GM19324 (cell line): ENCODE results near the gene TTC22.
"Not testable (repeated sequence)": the region's sequence is repeated elsewhere in the genome, so short reads cannot be mapped to it uniquely, and the experiment has no call there.

Source experiments
- ATAC-seq: cut with Tn5 transposase; IDR thresholded peaks from one replicate; pipeline ENCODE4 v1.9.1; 2021; ENCODE audit warnings: mild to moderate bottlenecking, moderate library complexity; ENCODE audit not compliant: unreplicated experiment, low FRiP score

The TTC22 gene

DNA sequence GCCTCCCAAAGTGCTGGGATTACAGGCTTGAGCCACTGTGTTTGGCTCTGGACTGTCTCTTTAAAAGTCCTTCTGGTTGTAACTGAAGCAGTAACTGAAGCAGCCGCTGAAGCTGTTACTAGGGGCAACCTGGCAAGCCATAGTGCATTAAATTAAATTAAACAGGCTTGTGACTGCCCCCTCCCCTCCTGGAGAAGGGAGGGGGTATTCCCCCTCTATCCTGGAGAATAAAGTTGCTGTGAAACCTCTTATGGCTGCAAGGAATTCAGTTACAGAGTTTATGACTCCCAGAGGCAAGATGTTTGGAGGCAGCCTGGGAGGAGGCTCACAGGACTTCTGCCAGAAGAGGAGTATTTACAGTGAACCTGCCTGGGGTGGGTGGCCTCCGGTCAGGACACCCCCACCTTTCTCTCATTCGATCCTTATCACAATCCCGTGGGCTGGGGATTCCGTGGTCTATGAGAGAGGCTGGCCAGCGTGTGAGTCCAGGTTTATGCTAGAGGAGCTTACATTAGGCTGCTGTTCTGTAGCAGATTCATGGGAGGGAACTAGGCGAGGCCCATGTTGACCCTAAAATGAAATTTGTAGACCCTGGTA is 8.3 kb downstream of the TTC22 start:
- no peak for ATAC-seq

DNA sequence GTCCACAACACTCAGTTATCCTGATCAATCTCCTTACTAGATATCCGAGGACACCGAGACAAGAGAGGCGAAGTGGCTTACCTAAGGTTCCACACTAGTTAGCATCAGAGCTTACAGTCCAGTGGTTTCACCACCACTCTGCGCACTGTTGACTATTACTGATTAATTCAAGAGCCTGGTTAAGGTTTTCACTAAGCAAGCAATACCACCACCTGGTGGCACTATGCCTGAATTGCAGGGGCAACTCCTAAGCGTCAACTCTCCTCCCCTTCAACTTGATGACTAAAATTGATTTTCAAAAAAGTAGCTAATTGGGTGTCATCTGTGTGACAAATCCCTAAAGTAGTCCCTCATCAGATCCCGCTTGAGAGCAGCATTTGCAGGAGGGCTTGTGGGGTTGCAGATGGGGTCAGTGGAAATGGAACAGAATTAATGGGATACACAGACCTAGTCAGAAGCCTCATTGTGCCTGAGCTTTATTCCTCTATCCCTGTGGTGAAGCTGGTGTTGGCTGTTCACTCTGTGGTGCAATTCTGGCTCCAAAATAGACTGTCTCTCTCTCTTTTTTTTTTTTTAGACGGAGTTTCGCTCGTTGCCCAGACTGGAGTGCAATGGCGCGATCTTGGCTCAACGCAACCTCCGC is 9.1 kb downstream of the TTC22 start:
- ATAC-seq, result no peak

DNA sequence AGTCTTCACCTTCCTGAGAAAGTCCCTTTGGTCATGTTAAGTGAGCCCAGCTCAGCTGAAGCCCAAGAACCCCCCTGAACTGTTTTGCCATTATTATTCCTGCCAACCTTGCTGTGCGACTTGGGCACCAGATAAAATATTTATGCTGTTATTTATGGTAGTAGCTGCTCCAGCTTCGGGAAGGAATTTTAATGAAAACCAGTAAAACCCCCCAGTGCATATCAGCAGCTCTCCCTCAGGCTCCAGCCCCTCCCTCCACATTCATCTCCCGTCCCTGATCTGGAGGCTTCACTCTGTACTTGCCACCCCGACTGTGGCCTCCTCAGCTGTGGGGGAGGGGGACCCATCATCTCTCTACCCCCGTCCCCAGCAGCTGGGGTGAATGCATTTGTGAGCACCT is 12.7 kb downstream of the TTC22 start:
- no peak for ATAC-seq

DNA sequence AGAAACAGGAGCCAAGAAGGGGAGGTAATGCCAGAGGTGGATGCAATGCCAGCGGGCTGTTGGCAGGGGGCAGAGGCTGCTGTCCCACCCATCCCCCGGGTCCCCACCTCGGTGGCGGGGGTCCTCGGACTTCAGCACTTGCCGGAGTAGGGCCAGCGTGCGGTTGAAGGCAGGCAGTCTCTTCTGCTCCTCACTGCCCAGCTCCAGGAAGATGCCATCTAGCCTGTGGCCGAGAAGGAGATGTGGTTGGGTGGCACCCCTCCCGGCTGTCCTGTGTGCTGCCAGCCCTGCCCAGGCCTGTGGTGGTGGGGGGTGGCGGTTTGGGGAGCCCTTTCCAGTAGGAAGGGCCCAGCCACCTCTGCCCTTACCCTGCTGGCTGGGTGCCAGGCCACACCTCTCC is 13.5 kb downstream of the TTC22 start:
- ATAC-seq, result no peak

DNA sequence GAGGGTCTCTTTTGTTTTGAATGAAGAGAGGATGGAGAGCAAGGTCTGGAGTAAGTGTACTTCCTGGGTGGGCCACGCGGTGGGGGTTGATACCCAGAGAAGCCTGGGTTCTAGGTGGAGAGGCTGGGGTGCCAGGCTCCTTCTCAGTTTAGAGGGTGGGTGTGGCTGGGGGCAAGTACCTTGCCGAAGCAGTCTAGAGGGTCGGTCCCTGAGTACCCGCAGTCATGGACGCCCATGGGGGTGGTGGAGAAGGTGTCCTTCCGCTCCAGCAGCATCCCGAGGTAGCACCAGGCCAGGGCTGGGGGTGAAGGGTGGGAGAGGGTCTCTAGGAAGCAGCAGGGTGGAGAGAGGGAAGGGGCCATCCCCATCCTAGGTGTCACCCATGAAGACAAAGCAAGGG is 14.3 kb downstream of the TTC22 start:
- ATAC-seq, result no peak

DNA sequence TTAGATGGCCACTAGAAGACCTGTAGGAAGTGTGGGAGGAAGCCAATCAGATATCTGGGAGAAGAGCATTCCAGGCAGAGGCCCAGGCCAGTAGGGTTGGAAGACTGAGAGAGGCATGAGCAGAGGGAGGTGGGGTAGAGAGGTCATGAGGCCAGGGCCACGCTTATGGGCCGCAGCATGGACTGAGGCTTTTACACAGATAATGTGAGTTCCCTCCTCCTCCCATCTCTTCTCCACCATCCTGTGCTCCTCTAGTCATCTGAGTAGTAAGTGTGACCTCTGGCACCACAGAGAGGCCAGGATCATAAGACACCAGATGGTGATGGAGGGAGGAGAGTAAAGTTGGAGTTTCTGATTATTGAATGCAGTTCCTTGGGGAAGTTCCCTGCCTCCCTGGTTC is 17.1 kb downstream of the TTC22 start:
- ATAC-seq, result no peak

DNA sequence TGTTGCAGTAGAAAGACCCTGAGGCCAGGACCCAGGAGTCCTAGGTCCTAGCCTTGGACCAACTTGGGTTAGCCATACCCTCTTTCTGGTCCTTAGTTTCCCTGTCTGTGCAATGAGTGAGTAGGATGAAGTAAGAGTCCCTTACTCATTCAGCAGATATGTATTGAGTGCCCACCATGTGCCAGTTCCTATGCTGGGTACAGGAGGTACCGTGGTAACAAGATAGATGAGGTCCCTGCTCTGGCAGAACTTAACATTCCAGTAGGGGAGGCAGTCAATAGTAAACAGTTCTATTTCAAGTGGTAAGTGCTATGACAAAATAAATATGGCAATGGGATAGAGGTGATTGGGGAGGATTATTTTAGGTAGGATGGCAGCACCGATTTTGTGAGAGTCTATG is 18.5 kb downstream of the TTC22 start:
- no peak for ATAC-seq

DNA sequence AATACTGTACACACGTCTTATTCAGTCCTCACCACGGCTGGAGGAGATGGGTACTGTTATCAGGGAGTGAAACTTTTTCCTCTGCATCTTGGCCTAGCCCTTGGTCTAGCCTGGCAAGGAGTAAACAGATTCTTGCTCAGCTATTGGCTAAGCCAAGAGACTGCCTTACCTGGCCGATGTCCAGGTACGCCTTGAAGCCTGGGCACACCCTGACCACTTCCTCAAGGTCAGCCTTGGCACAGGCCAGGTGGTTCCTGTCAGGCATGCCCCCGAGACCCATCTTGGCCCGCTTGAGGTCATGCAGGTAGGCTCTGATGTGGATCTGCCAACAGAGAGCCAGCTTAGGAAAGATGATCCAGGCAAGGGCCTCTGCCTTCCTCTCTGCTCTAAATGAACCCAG is 19.0 kb downstream of the TTC22 start:
- no peak for ATAC-seq

DNA sequence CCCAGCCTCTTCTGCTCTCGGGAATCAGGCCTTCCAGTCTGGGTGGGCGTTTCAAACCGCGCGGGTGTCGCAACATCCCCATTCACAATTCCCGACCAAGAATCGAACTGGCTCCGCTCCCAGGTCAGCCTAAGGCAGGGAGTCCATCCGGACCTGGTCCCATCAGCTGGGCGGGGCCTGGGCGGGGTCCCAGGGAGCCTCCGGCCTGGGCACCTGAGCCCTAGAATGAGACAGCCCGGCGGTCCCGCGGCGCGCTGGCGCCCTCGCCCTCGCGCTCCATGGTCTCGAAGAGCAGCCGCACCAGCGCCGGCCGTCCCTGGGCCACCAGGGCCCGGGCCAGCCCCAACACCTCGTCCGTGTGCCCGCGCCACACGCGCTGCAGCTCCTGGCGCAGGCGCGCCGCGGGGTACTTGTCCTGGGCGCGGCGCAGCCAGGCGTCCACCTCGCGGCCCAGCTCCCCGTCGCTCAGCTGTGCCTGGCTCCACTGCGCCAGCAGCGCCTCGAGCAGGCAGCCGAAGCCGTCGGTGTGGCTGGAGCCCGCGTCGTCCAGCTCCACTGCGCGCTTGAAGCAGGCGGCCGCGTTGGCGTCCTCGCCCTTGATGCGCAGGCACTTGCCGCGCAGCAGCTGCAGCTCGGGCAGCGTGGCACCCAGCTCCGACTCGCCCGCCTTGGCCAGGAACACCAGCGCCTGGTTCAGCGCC is 19.9 kb downstream of the TTC22 start:
- no peak for ATAC-seq

DNA sequence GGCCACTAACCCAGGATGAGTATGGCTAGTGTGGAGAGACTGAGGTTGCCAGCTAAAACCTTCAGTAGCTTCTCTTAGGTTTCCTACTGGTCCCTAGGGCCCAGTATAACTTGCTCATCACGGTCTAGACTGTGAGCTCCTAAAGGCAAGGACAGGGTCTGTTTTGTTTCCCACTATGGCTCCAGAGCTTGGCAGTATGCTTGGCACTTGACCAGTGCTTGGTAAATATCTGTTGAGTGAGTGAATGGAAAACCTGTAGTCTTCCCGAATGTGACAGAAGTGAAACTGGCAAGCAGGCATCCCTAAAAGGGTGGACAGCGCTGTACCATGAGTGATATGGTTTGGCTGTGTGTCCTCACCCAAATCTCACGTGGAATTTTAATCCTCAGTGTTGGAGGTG is 23.7 kb downstream of the TTC22 start:
- ATAC-seq, result no peak

DNA sequence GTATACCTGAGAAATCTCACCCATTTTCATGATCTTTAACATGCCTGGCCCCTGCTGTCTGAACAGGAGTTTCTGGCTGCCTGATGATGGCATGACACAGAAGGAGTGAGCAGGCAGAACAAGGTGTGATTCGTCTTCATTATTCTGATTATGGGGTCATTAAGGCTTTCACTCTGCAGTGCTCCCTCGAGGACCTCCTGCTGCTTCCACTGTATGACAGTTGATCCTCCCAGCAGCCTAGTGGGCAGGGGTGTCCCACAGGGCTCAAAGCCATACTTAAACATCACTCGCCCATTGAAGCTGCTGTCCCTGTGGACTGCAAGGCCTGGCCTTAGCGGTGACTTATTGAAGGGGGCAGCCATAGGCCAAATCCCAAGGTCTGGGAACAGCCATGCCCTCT is 24.1 kb downstream of the TTC22 start:
- no peak for ATAC-seq

DNA sequence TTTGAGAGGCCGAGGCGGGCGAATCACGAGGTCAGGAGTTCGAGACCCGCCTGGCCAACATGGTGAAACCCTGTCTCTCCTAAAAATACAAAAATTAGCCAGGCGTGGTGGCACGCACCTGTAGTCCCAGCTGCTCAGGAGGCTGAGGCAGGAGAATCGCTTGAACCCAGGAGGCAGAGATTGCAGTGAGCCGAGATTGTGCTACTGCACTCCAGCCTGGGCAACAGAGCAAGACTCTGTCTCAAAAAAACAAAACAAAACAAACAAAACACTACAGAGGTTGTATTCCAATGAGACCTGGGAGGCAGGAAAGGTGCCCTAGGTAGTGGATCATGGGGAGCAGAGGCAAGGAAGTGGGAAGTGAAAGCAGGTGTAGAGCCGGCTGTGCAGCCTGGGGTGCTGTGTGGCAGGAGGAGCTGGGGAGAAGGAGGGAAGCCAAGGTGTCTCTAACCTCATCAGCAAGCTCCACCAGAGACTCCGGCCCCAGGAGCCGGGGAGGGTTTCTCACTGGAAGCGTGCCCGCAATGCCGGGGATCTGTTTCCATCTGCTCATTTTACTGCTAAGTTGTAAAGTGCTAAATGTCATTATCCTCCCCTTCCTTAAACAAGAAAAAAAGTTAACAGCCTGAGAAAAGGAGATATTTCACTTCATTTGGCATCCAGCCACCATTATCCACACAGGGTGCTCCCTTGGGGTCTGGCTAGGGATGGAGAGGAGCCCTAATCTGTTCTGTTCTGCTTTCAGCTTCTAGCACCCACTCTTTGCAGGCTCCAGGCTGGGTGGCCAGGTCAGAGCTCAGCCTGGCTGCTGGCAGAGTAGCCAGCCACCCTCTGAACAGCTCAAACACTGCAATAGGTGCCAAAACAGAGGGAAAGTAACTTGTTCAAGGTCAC is 25.0 kb downstream of the TTC22 start:
- not testable (repeated sequence) for ATAC-seq

DNA sequence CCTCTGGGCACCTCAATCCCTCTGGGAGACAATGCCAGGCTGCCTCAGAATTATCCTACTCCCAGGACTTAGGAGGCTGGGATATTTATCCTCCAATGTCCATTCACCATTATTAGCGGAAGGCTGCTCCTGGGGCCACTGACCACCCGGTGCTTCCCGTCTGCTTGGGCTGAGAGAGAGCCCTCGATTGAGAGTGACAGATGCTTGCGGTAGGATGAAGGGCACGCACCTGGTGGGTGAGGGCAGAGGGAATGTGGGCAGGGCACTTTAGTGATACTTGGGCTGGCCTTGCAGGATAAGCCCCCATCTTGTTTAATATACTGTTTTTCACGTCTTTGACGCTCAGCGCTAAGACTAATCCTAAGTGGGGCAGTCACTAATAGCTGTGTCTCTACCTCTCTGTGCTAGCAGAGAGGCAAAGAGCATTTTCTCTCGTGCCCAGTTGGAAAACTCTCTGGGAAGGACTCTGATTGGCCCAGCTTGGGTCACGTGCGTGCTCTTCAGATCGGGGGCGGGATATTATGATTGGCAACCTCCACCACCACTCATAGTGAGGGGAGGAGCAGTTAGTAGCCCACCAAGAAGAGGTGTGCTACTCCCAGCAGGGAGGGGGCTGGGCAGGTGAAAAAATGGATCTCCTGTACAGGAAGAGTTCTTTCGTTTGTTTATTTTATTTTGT is 26.2 kb downstream of the TTC22 start:
- no peak for ATAC-seq

DNA sequence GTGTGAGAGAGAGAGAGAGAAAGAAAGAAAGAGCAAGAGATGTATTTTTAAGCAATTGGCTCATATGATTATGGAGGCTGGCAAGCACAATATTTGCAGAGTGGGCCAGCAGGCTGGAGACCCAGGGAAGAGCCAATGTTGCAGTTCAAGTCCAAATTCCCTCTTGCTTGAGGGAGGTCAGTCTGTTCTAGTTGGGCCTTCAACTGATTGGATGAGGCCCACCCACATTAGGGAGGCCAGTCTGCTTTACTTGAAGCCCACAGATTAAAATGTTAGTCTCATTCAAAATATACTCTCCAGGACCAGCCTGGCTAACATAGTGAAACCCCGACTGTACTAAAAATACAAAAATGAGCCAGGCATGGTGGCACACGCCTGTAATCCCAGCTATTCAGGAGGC is 28.2 kb downstream of the TTC22 start:
- no peak for ATAC-seq

DNA sequence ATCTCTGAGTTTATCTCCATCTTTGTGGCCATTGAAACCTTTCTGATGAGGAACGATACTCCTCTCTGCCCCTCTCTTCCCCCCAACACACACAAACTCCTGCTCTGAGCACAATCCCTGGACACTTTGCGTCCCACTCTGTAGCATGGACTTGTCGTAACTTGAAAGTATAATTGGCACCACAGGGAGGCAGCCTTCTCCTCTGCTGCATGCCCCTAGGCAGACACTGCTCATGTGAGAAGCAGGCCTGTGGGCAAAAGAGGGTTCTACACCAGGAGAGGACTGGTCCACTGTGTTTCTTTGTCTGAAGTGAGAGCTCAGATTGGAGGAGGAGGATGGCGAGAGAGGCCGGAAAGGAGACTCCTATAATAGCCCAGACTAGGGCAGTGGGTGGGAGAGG is 33.0 kb downstream of the TTC22 start:
- no peak for ATAC-seq

DNA sequence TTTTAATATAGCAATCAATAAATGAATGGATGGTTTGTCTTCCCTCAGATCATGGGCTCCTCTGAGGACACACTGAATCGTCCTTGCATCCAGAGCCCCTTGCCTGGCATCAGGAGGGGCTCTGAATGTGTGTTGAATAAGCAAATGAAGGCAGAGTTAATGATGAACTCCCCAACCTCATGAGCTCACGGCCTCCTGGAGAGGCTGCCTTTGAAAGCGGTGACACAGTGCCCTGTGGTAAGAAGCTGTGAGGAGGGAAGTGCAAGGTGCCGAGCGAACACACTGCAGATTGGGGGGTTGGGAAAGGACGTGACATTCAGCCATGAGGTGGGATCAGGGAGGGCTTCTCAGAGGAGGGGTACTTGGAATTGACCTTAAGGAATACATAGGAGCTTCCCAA is 33.6 kb downstream of the TTC22 start:
- ATAC-seq, result no peak

DNA sequence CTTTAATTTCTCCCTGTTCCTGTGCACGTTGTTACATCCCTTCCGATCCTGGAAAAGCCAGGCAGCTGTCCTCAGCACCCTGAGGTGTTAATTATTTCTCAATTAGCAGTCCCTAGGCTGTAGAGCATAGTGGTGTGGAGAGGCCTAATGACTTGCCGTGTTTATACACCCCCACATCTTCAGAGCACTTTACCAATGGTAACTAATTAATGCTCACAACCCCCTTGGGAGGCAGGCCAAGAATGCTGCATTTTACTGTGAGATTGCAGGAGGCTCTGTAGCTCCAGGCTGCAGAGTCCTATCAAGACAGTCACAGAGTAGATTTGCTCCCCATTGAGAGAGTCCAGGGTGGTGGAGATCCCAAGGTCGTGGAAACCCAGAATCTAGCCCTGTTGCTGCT is 34.4 kb downstream of the TTC22 start:
- ATAC-seq, result no peak

DNA sequence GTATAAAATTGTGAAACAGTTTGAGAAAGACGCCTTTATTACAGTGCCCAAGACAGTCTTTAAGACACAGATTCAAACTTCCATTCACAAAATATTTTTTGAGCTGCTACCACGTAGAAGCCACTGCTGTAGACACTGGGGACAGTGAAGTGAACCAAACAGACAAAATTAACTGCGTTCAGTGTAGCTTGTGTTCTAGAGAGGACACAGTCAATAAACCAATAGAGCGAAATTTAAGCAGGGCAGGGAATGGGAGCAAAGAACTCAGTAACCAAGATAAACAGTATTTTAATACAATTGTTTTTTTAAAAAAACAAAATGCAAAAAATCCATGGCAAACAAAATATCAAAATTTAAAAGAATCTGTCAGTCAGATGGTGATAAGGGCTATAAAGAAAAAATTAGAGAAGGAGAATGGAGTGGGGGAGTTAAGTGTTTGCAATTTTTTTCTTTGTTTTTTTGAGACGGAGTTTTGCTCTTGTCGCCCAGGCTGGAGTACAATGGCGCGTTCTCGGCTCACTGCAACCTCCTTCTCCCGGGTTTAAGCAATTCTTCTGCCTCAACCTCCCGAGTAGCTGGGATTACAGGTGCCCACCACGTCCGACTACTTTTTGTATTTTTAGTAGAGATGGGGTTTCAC is 36.1 kb downstream of the TTC22 start:
- ATAC-seq, result peak; percentile 4

DNA sequence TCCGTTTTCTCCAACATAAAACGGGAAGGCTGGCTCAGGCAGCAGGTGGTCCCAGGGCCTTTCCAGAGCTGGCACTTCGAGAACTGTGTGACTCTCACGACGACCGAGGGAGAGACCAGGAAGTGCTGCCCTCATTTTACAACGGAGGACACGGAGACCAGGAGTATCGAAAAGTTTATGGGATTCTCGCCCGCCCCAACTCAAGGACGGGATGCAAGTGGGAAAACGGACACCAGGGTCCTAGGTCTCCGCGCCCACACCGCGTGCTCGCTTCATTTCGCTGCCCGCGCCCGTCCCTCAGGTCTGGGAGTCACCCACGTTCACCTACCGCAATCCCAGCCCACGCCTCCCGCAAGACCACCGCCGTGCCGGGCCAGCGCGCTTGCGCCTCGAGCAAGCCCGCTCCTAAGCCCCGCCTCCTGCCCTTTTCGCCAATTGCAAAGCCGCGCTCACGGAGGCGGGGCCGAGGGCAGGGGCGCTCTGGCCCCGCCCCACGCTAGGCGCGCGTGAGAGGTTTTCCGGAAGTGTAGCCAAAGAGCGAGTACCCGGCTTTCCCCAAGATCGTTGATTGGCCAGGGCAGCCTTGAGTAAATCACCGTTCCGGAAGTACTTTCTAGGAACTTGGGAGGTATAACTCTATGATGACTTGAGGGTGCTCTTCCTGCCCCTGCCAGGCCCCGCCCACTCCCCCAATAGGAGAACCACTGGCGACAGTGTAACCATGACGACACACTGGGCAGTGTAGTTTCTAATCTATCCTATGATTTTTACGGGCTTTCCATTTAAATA is 36.8 kb downstream of the TTC22 start, which contains the start of gene PARS2:
TSS of gene PARS2 (minus strand) at position 391 of the 789 bp plus-strand sequence. CDS start 5,362 bp downstream, outside the sequence.
- peak; percentile 98 for ATAC-seq
